HG03039 (cell line): ENCODE data around the gene MS4A14.
A peak's percentile ranks its signal among the peaks of the same experiment; 100 is the strongest.
"Not testable (repeated sequence)": the region's sequence is repeated elsewhere in the genome, so short reads cannot be mapped to it uniquely, and the experiment has no call there.

Experiments used
- ATAC-seq: cut with Tn5 transposase; IDR thresholded peaks from one replicate; pipeline ENCODE4 v1.9.1; 2021; ENCODE audit warnings: mild to moderate bottlenecking, moderate library complexity; ENCODE audit not compliant: unreplicated experiment

The MS4A14 gene

GRCh38 chr11:60396382-60396781, at the start of gene MS4A14:
MS4A14 (plus strand) TSS chr11:60396459; CDS start chr11:60396579, 120 bp downstream.
- no peak for ATAC-seq

- ATAC-seq = no peak
Observed at GRCh38 chr11:60347084-60347797, 49.0 kb upstream of the MS4A14 start.

GRCh38 chr11:60348116-60348515, 48.1 kb upstream of the MS4A14 start:
- no peak for ATAC-seq

- ATAC-seq = no peak
Observed at GRCh38 chr11:60349990-60350389, 46.3 kb upstream of the MS4A14 start.

- ATAC-seq = no peak
Observed at GRCh38 chr11:60357771-60358170, 38.5 kb upstream of the MS4A14 start.

GRCh38 chr11:60360621-60361020, 35.6 kb upstream of the MS4A14 start:
- no peak for ATAC-seq

GRCh38 chr11:60362241-60362640, 34.0 kb upstream of the MS4A14 start:
- no peak for ATAC-seq

- peak; percentile 50 for ATAC-seq
Observed at GRCh38 chr11:60363542-60364470, 32.5 kb upstream of the MS4A14 start.

- not testable (repeated sequence) for ATAC-seq
Observed at GRCh38 chr11:60366262-60366904, 29.9 kb upstream of the MS4A14 start.

GRCh38 chr11:60367009-60367408, 29.2 kb upstream of the MS4A14 start:
- peak; percentile 89 for ATAC-seq

- no peak for ATAC-seq
Observed at GRCh38 chr11:60367896-60368295, 28.4 kb upstream of the MS4A14 start.

- no peak for ATAC-seq
Observed at GRCh38 chr11:60370252-60370810, 25.9 kb upstream of the MS4A14 start.

GRCh38 chr11:60370811-60371298, 25.4 kb upstream of the MS4A14 start:
- ATAC-seq = no peak

- no peak for ATAC-seq
Observed at GRCh38 chr11:60371386-60371785, 24.9 kb upstream of the MS4A14 start.

- no peak for ATAC-seq
Observed at GRCh38 chr11:60371854-60372253, 24.4 kb upstream of the MS4A14 start.

GRCh38 chr11:60372767-60373166, 23.5 kb upstream of the MS4A14 start:
- no peak for ATAC-seq

- no peak for ATAC-seq
Observed at GRCh38 chr11:60375316-60375715, 20.9 kb upstream of the MS4A14 start.

GRCh38 chr11:60376601-60377000, 19.7 kb upstream of the MS4A14 start:
- no peak for ATAC-seq

GRCh38 chr11:60377401-60378136, 18.7 kb upstream of the MS4A14 start:
- ATAC-seq = no peak

- peak; percentile 94 for ATAC-seq
Observed at GRCh38 chr11:60378354-60378753, 17.9 kb upstream of the MS4A14 start, which contains the start of gene MS4A7. MS4A7 (plus strand) TSS chr11:60378532; CDS start chr11:60383142, 4,610 bp downstream.
